Tibial artery (tissue), 4 donors: ENCODE measurements around the gene VAX1.
A peak's percentile ranks its signal among the peaks of the same experiment; 100 is the strongest.

Experiments used
- DNase-seq, 2 donors: peaks; one replicate each; pipeline ENCODE4 v3.0.0-alpha.2; 2019
- H3K27ac ChIP-seq, 2 donors: fragments of 200-600 bp; sonication (generic) in 1 of 2; 1 replicate in 1 of 2; 2 replicates in 1 of 2; pipeline ENCODE4 v1.5.1; 2018 to 2019; ENCODE audit warnings: mild to moderate bottlenecking in 1 of 2
- H3K27me3 ChIP-seq, 2 donors: fragments of 200-600 bp; sonication (generic) in 1 of 2; one replicate each; pipeline versions ENCODE4 v1.5.1 to v1.6.0; 2016 to 2019
- H3K36me3 ChIP-seq, 3 donors: fragments of 200-600 bp; sonication (generic) in 2 of 3; one replicate each; pipeline ENCODE4 v1.5.1; 2016 to 2019; ENCODE audit warnings: mild to moderate bottlenecking in 2 of 3
- H3K4me1 ChIP-seq, 4 donors: fragments of 200-600 bp; sonication (generic) in 2 of 4; 1 replicate in 3 of 4; 2 replicates in 1 of 4; pipeline ENCODE4 v1.5.1; 2016 to 2019
- H3K4me3 ChIP-seq, 2 donors: fragments of 200-600 bp; sonication (generic) in 1 of 2; 1 replicate in 1 of 2; 2 replicates in 1 of 2; pipeline ENCODE4 v1.5.1; 2018 to 2019; ENCODE audit warnings: mild to moderate bottlenecking in 2 of 2
- H3K9me3 ChIP-seq, 3 donors: fragments of 200-600 bp; sonication (generic) in 1 of 3; one replicate each; pipeline ENCODE4 v1.5.1; 2016 to 2019
- intact Hi-C: fragments of 100-400 bp; cut with DNase I; formaldehyde crosslinking; loops from one replicate; pipeline ENCODE4 v1.15.0; 2023; ENCODE audit warnings: low total_unique reads
- TF ChIP-seq, protein P1 (sequence below), 2 experiments: fragments of 200-600 bp in 1 of 2; fragments of 450-650 bp in 1 of 2; IDR thresholded peaks; one replicate each; pipeline ENCODE4 v1.5.1; 2017 to 2019; ENCODE audit warnings: antibody characterized with exemption in 2 of 2, mild to moderate bottlenecking in 1 of 2, moderate library complexity in 1 of 2

VAX1 gene

GRCh38 chr10:117139581-117140524, 1.8 kb upstream of the VAX1 start:
- H3K36me3 ChIP-seq: no peaks in the 10 kb centered on the region
- TF ChIP-seq, protein P1, sequence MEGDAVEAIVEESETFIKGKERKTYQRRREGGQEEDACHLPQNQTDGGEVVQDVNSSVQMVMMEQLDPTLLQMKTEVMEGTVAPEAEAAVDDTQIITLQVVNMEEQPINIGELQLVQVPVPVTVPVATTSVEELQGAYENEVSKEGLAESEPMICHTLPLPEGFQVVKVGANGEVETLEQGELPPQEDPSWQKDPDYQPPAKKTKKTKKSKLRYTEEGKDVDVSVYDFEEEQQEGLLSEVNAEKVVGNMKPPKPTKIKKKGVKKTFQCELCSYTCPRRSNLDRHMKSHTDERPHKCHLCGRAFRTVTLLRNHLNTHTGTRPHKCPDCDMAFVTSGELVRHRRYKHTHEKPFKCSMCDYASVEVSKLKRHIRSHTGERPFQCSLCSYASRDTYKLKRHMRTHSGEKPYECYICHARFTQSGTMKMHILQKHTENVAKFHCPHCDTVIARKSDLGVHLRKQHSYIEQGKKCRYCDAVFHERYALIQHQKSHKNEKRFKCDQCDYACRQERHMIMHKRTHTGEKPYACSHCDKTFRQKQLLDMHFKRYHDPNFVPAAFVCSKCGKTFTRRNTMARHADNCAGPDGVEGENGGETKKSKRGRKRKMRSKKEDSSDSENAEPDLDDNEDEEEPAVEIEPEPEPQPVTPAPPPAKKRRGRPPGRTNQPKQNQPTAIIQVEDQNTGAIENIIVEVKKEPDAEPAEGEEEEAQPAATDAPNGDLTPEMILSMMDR (IDR thresholded peaks at IDR 0.05): no peak
- intact Hi-C loops: no loop called here
- peak in 1 of 2 donors; percentile 63 for DNase-seq
- H3K27me3 ChIP-seq: peaks cover 0 to 91% of the 10 kb centered on the region in 2 donors
- H3K4me3 ChIP-seq: no peak overlapping the region
- H3K9me3 ChIP-seq: peaks cover 0 to 11% (median 2%) of the 10 kb centered on the region in 3 donors
- H3K27ac ChIP-seq: no peak overlapping the region
- peaks cover 0 to 34% (median 24%) of the 10 kb centered on the region in 4 donors for H3K4me1 ChIP-seq

GRCh38 chr10:117138838-117139580, 939 bp upstream of the VAX1 start:
- TF ChIP-seq, protein P1 (IDR thresholded peaks at IDR 0.05): no peak
- intact Hi-C loops: no loop called here
- no peaks in the 10 kb centered on the region for H3K36me3 ChIP-seq
- H3K4me1 ChIP-seq: peaks cover 0 to 41% (median 28%) of the 10 kb centered on the region in 4 donors
- no peak overlapping the region for H3K27ac ChIP-seq
- H3K9me3 ChIP-seq: peaks cover 0 to 3% (median 0%) of the 10 kb centered on the region in 3 donors
- no peak for DNase-seq
- no peak overlapping the region for H3K4me3 ChIP-seq
- H3K27me3 ChIP-seq: peaks cover 0 to 93% of the 10 kb centered on the region in 2 donors

DNA sequence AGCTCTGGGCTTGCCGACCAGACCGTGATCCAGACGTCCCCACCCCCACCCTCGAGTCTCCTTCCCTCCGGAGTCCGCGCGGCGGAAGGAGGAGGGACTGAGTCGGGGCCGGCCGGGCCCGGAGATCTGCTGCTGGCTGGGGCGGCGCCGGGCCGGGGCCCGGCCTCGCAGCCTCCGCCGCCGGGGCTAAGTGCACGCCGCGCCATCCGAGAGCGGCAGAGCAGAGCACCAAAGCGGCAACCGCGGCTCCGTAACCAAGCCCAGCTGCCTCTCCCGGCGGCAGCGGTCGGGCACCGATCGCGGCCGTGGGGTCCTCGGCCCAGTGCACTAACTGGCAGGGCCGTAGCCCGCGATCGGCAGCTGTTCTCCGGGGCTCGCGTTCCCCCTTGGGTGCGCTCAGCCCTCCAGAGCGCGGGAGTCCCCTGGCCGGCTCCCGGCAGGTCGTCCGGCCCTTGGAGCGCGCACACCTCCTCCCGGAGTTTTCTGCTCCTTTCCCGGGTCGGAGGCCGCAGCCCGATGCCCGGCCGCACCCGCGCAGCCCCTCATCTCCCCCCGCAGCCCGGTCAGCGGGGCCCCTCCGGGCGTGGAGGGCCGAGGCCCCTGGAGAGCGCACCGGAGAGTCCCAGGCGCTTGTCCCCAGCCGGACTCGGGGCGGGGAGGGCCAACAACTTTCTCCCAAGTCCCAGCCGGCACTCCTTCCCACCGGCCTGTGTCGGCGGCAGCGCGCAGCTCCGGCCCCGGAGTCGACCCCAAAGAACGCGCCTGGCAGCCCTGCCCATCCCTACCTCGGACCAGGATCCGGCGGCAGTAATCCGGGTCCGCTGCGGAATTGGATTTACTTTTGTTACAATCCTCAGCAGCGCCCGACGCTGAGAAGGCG, 799 bp downstream of the VAX1 start:
- H3K4me3 ChIP-seq: peak overlapping the region; percentile 29 to 48
- DNase-seq: peak in 1 of 2 donors; percentile 51
- peaks cover 0 to 54% (median 37%) of the 10 kb centered on the region in 4 donors for H3K4me1 ChIP-seq
- TF ChIP-seq, protein P1 (IDR thresholded peaks at IDR 0.05): no peak
- no peaks in the 10 kb centered on the region for H3K9me3 ChIP-seq
- peaks cover 0 to 99% of the 10 kb centered on the region in 2 donors for H3K27me3 ChIP-seq
- no peaks in the 10 kb centered on the region for H3K36me3 ChIP-seq
- no peak overlapping the region for H3K27ac ChIP-seq
- intact Hi-C loops: no loop called here

DNA sequence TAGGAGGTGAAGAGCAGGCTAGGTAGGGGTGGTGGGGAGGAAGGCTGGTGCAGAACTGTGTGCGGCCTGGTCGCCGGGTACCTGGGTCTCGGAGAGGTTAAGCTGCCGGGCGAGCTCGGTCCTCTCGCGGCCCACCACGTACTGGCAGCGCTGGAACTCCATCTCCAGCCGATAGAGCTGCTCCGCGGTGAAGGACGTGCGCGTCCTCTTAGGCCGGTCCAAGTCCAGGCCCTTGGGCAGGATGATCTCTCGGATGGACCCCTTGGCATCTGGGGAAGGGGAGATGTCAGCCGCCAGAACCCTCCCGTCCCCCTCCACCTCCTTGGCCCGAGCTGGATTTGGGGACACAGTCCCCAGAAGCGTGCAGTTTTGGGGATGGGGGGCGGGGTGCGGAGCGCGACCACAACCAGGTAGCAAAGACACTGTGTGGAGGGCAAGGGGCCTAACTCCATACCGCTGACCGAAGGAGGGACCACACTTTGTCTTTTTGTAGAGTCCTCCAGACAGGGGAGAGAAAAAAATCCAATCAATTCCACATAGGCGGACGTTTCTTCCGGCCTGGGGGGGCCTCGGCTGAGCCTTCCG, 1.6 kb downstream of the VAX1 start:
- Histone ChIP-seq H3K27me3 (peaks cover 0 to 99% of the 10 kb centered on the region in 2 donors), H3K27ac (no peak overlapping the region), H3K36me3 (no peaks in the 10 kb centered on the region), H3K4me1 (peaks cover 0 to 60% (median 40%) of the 10 kb centered on the region in 4 donors), H3K9me3 (no peaks in the 10 kb centered on the region), H3K4me3 (peak overlapping the region; percentile 29 to 48)
- TF ChIP-seq, protein P1 (IDR thresholded peaks at IDR 0.05): no peak
- intact Hi-C loops: no loop called here
- DNase-seq: peak in 1 of 2 donors; percentile 54
